Prostate gland (tissue), 2 donors: Measurements from ENCODE around the gene CMSS1.

ENCODE experiments used
- CTCF ChIP-seq, 4 experiments: fragments of 200-600 bp in 2 of 4; fragments of 450-650 bp in 2 of 4; sonication (generic) in 2 of 4; IDR thresholded peaks; 1 replicate in 3 of 4; 2 replicates in 1 of 4; pipeline ENCODE4 v1.5.1; 2016 to 2019; ENCODE audit warnings: antibody characterized with exemption in 4 of 4, mild to moderate bottlenecking in 2 of 4, moderate library complexity in 2 of 4
- POLR2A ChIP-seq: fragments of 450-650 bp; IDR thresholded peaks from one replicate; pipeline ENCODE4 v1.6.1; 2016; ENCODE audit warnings: antibody characterized with exemption, mild to moderate bottlenecking
- POLR2AphosphoS5 ChIP-seq: sonication (generic); formaldehyde crosslinking; IDR thresholded peaks from one replicate; pipeline ENCODE4 v1.6.1; 2017; ENCODE audit warnings: antibody characterized with exemption

DNA sequence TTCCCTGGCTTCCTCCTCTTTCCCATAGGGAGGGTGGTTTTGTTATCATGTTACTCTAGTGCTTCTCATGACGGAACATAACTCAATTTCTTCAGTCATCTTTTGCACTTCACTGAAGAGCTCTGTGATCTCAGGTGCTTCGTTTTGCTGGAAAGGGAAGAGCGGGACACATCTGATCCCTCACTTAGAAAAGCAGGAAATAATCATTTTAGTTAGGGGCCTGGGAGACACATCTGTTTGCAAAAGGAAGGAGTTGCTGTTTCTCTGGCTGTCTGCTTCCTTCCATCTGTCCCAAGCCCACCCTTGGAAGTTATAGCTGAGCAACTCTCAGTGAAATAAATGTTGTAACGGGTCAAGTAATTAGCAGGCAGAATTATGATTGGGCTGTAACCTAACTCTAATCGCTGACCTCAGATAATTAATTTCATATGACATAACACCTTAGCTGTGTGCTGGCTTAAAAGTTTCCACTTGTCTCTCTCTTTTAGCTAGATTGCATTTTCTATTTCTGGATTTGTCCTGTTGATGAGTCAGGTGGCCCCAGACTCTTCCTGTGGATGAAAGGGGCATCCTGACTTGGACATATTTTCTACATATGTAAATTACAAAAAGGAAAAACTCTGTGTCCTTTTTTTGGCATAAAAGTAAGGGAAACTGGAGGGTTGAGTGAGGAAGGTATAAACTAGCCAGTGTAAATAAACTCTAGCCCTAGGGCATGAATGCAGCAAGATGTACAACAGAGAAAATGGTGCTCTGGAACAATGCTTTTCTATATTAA, 307.7 kb downstream of the CMSS1 start:
- TF ChIP-seq CTCF (IDR thresholded peaks at IDR 0.05) = no peak
- TF ChIP-seq POLR2AphosphoS5 = no peak
- TF ChIP-seq POLR2A = no peak
